Measurements from ENCODE around the gene PDE11A. TPM values are rescaled to one million over a fixed set of nuclear protein-coding genes. Genes with fewer than 3 reads are reported as not detected.

Gene PDE11A
- total and polyA plus RNA-seq, 2 of the 13 experiments (the other 11 are each of a cell fraction or from before 2014, with no cell fraction given), result 1.2 to 1.7 TPM

GRCh38 chr2:177611310-177611886, 461.2 kb downstream of the PDE11A start (continued):
- no peak for TF ChIP-seq ZNF281 (CRISPR knock-in tag; IDR thresholded peaks at IDR 0.05; ENCODE audit: borderline replicate concordance)
- no peak for TF ChIP-seq ZNF891 (CRISPR knock-in tag; IDR thresholded peaks at IDR 0.05)
- no peak for TF ChIP-seq SIX4 (CRISPR knock-in tag; IDR thresholded peaks at IDR 0.05)
- no peak for TF ChIP-seq ZNF460 (CRISPR knock-in tag; IDR thresholded peaks at IDR 0.05; ENCODE audit: borderline replicate concordance)
- TF ChIP-seq POLR2AphosphoS2 (IDR thresholded peaks at IDR 0.05; ENCODE audit: low read depth, low read length), result no peak
- TF ChIP-seq MLX (CRISPR knock-in tag; IDR thresholded peaks at IDR 0.05), result no peak
- TF ChIP-seq CEBPB (IDR thresholded peaks at IDR 0.05; ENCODE audit: borderline replicate concordance, low read depth, low read length), result peak; percentile 1; the same call in 1 of the 2 replicates
- TF ChIP-seq SRSF9 (IDR thresholded peaks at IDR 0.05; ENCODE audit: borderline replicate concordance, insufficient read depth, low read depth, low read length, poor library complexity, severe bottlenecking), result no peak
- no peak for TF ChIP-seq ZNF576 (CRISPR knock-in tag; IDR thresholded peaks at IDR 0.05)
- TF ChIP-seq RXRB (CRISPR knock-in tag; IDR thresholded peaks at IDR 0.05; ENCODE audit: borderline replicate concordance), result no peak
- TF ChIP-seq RBM22 (optimal IDR thresholded peaks at IDR 0.05; ENCODE audit: low read length), result no peak
- no peak for TF ChIP-seq RBFOX2 (IDR thresholded peaks at IDR 0.05; ENCODE audit: low read depth, low read length)
- TF ChIP-seq LBX2 (CRISPR knock-in tag; IDR thresholded peaks at IDR 0.05; ENCODE audit: borderline replicate concordance), result no peak
- TF ChIP-seq PAXIP1 (CRISPR knock-in tag; conservative IDR thresholded peaks at IDR 0.05), result no peak
- TF ChIP-seq ZFAT (CRISPR knock-in tag; conservative IDR thresholded peaks at IDR 0.05), result no peak
- no peak for TF ChIP-seq CCDC6 (CRISPR knock-in tag; IDR thresholded peaks at IDR 0.05)
- no peak for TF ChIP-seq MXD4 (CRISPR knock-in tag; IDR thresholded peaks at IDR 0.05)
- TF ChIP-seq FOSL2 (CRISPR knock-in tag; IDR thresholded peaks at IDR 0.05), result 0 out of 2 replicates have a peak, but pooled peaks have one; percentile 7
- 0 out of 2 replicates have a peak, but pooled peaks have one; percentile 13 for TF ChIP-seq HMG20A (CRISPR knock-in tag; IDR thresholded peaks at IDR 0.05; ENCODE audit: borderline replicate concordance)
- TF ChIP-seq HNF4G (IDR thresholded peaks at IDR 0.05; ENCODE audit: borderline replicate concordance, low read depth, low read length), result no peak
- no peak for TF ChIP-seq HNF4G (CRISPR knock-in tag; IDR thresholded peaks at IDR 0.05; ENCODE audit: borderline replicate concordance, low read depth)
- no peak for TF ChIP-seq TOPORS (CRISPR knock-in tag; IDR thresholded peaks at IDR 0.05)
- no peak for TF ChIP-seq ZNF616 (CRISPR knock-in tag; IDR thresholded peaks at IDR 0.05; ENCODE audit: low read depth)
